ENCODE data around the gene CAMTA1. TPM values are rescaled to one million over a fixed set of nuclear protein-coding genes. Genes with fewer than 3 reads are reported as not detected.

CAMTA1 gene
- polyA plus RNA-seq, 1 of the 3 experiments (the other 2 are of a cell fraction): 63.1 TPM

GRCh38 chr1:7664147-7664892 lies 879.1 kb downstream of the CAMTA1 start:
- Histone ChIP-seq H3K4me1 (ENCODE audit: control insufficient read depth in 1 of 2, insufficient read depth in 2 of 2, low read depth in 1 of 2, low read length in 1 of 2) (peaks cover 5 to 29% of the 10 kb centered on the region in 2 experiments; a peak in 3 of 4 replicates), H3K9me3 (no peaks in the 10 kb centered on the region), H3K27ac (ENCODE audit: low read depth in 2 of 2, low read length in 1 of 2) (no peak overlapping the region), H3K79me2 (ENCODE audit: insufficient read depth) (no peaks in the 10 kb centered on the region), H3K9ac (no peak overlapping the region), H3K4me3 (ENCODE audit: low read depth in 2 of 2, low read length in 1 of 2) (no peak overlapping the region), H2AFZ (ENCODE audit: low read depth) (no peak overlapping the region), H3K4me2 (no peak overlapping the region), H3K9me2 (no peaks in the 10 kb centered on the region), H3K36me3 (replicated peaks in 1 of 2; ENCODE audit: control insufficient read depth in 1 of 2, insufficient read depth in 2 of 2, low read length in 1 of 2) (no peaks in the 10 kb centered on the region), H3F3A (replicated peaks; ENCODE audit: insufficient read depth) (no peaks in the 10 kb centered on the region), H3K27me3 (ENCODE audit: insufficient read depth) (no peaks in the 10 kb centered on the region), H4K20me1 (ENCODE audit: insufficient read depth) (no peaks in the 10 kb centered on the region)
- TF ChIP-seq SMC3 (IDR thresholded peaks at IDR 0.05; ENCODE audit: low read depth, low read length) (no peak), YY1 (IDR thresholded peaks at IDR 0.05; ENCODE audit: low read depth) (no peak), POLR2AphosphoS5 (IDR thresholded peaks at IDR 0.05; ENCODE audit: low read depth, low read length) (no peak), EZH2phosphoT487 (IDR thresholded peaks at IDR 0.05; ENCODE audit: borderline replicate concordance, low read depth) (no peak), FOSL2 (IDR thresholded peaks at IDR 0.05; ENCODE audit: borderline replicate concordance, low read depth) (no peak), USF2 (IDR thresholded peaks at IDR 0.05; ENCODE audit: borderline replicate concordance, low read depth, low read length) (no peak), MXI1 (IDR thresholded peaks at IDR 0.05; ENCODE audit: low read depth, low read length) (no peak), JUND (IDR thresholded peaks at IDR 0.05) (no peak), ELF1 (IDR thresholded peaks at IDR 0.05) (no peak), NRF1 (IDR thresholded peaks at IDR 0.05; ENCODE audit: low read depth, low read length) (no peak), MEF2A (IDR thresholded peaks at IDR 0.05; ENCODE audit: borderline replicate concordance, low read depth) (no peak), TEAD4 (IDR thresholded peaks at IDR 0.05; ENCODE audit: borderline replicate concordance, insufficient read depth) (no peak), EP300 (IDR thresholded peaks at IDR 0.05; ENCODE audit: borderline replicate concordance in 1 of 2, low read depth in 1 of 2, low read length in 1 of 2) (no peak)
- 95% methylated on average over 19 of the region's 48 CpGs for WGBS (ENCODE audit: low lambda C conversion rate)
- POLR2A ChIA-PET: no interaction called here
- CTCF ChIA-PET: interaction anchor here (0.8 to 22.6 kb wide), 6 partner anchors 11 to 621 kb away, joined by 3 to 739 read pairs (median 6); partner anchors contain the start of gene VAMP3
- DNase-seq: no peak

GRCh38 chr1:7664893-7665250 lies 879.6 kb downstream of the CAMTA1 start:
- POLR2A ChIA-PET: interaction anchor here (0.6 kb wide), 1 partner anchor 15 kb away, joined by 3 read pairs; no protein-coding TSS in a partner anchor
- H3K4me1 ChIP-seq (ENCODE audit: control insufficient read depth in 1 of 2, insufficient read depth in 2 of 2, low read depth in 1 of 2, low read length in 1 of 2): peaks cover 5 to 34% of the 10 kb centered on the region in 2 experiments; a peak in 3 of 4 replicates
- no peak overlapping the region for H3K9ac ChIP-seq
- H3K79me2 ChIP-seq (ENCODE audit: insufficient read depth): no peaks in the 10 kb centered on the region
- CTCF ChIA-PET: interaction anchor here (1.2 to 22.6 kb wide), 5 partner anchors 12 to 310 kb away, joined by 3 to 739 read pairs (median 9); partner anchors contain the start of gene VAMP3
- no peaks in the 10 kb centered on the region for H3K9me2 ChIP-seq
- WGBS (ENCODE audit: low lambda C conversion rate): 85% methylated on average over 8 of the region's 21 CpGs
- H3K4me3 ChIP-seq (ENCODE audit: low read depth in 2 of 2, low read length in 1 of 2): no peak overlapping the region
- no peak overlapping the region for H3K4me2 ChIP-seq
- no peaks in the 10 kb centered on the region for H3F3A ChIP-seq (replicated peaks; ENCODE audit: insufficient read depth)
- H3K27me3 ChIP-seq (ENCODE audit: insufficient read depth): no peaks in the 10 kb centered on the region
- TF ChIP-seq SMC3 (IDR thresholded peaks at IDR 0.05; ENCODE audit: low read depth, low read length) (no peak), PBX3 (IDR thresholded peaks at IDR 0.05) (no peak), MAX (IDR thresholded peaks at IDR 0.05; ENCODE audit: low read depth) (no peak)
- H4K20me1 ChIP-seq (ENCODE audit: insufficient read depth): no peaks in the 10 kb centered on the region
- H3K9me3 ChIP-seq: no peaks in the 10 kb centered on the region
- H2AFZ ChIP-seq (ENCODE audit: low read depth): no peak overlapping the region
- no peak for DNase-seq
- H3K27ac ChIP-seq (ENCODE audit: low read depth in 2 of 2, low read length in 1 of 2): no peak overlapping the region
- H3K36me3 ChIP-seq (replicated peaks in 1 of 2; ENCODE audit: control insufficient read depth in 1 of 2, insufficient read depth in 2 of 2, low read length in 1 of 2): no peaks in the 10 kb centered on the region
